Jurkat, Clone E6-1 (cell line): ENCODE measurements around the gene BRAP. TPM values are rescaled to one million over a fixed set of nuclear protein-coding genes. Genes with fewer than 3 reads are reported as not detected.
"Not testable (repeated sequence)": the region's sequence is repeated elsewhere in the genome, so short reads cannot be mapped to it uniquely, and the experiment has no call there.

Source experiments
- DNase-seq: peaks from one replicate; pipeline ENCODE4 v3.0.0-alpha.2; 2011; ENCODE audit warnings: low read depth, low spot score
- H3K4me3 ChIP-seq: 2 replicates; pipeline ENCODE4 v1.5.1; 2011; ENCODE audit warnings: mild to moderate bottlenecking, low read length, control low read depth, moderate library complexity
- polyA plus RNA-seq: library from polyadenylated mRNA; unstranded; fragments of >200 nt; gene quantifications from one replicate; pipeline ENCODE4 v1.2.1, GENCODE V29; 2012; ENCODE audit warnings: missing spikeins; ENCODE audit not compliant: insufficient read length, insufficient read depth

Gene BRAP
- 23.6 TPM for polyA plus RNA-seq

GRCh38 chr12:111685811-111686573 lies at the start of gene BRAP, which contains the start of gene ACAD10:
BRAP (minus strand) TSS chr12:111685956; CDS start chr12:111685792, 164 bp downstream.
ACAD10 (plus strand) TSS chr12:111686053; CDS start chr12:111692710, 6,657 bp downstream.
- peak; percentile 90 for DNase-seq
- peak within 1 kb of the TSS; percentile 98 for H3K4me3 ChIP-seq

DNA sequence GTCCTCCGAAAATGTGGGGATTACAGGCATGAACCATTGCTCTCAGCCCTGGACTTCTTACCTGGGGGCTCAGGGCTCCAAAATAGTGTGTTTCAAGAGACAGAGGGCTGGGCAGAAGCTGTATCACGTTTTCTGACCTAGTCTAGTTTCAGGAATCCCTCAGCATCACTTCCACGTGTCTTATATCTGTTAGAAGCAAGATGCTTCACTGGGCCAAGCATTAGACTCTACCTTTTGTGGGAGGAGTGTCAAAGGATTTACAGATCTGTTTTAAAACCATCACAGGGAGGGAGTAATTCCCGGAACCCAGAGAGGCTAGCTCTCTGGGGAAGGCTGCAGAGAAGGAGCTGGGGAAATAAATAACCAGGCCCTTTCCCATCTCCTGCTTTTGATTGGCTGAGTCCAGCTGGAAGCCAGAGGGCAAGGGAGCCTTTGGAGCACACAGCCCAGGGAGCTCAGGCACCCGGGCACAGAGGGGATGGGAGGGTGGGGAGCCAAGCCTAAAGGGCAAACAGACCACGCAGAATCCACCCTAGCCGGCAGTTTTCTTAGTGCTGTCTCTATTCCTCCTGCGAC lies 47.7 kb upstream of the BRAP start:
- no peak overlapping the region for H3K4me3 ChIP-seq
- DNase-seq, result no peak

DNA sequence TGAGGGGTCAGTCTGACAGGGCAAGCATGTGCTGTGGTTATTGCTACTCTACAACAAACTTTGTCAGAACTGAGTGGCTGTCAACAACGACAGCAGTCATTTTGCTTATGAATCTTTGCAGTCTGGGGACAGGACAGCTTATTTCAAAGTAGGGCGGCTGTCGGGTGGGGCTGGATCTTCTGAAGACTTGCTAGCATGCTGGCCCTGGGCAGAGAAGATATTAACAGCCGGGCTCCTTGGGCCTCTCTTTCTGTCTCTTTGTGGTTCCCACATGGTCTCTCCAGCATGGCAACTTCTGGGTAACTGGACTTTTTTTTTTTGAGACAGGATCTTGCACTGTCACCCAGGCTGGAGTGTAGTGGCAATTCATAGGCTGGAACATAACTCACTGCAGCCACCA lies 47.0 kb upstream of the BRAP start:
- no peak for DNase-seq
- no peak overlapping the region for H3K4me3 ChIP-seq

DNA sequence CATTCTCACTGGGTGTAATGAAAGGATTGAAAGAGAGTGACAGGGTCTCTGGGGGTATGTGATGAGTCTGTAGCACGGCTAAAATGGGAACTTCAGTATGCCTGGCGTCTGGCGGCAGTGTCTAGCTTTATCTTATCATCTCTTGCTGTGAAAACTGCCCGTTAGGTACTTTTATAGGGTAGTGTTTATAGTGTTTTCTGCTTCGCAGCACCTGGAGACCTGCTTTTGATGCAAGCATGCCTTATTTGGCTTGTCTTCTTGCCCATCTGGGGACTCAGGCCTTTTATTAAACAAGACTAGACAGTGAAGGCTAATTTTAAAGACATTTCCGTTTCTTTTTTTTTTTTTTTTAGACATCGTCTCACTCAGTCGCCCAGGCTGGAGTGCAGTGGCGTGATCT lies 44.7 kb upstream of the BRAP start:
- DNase-seq, result no peak

DNA sequence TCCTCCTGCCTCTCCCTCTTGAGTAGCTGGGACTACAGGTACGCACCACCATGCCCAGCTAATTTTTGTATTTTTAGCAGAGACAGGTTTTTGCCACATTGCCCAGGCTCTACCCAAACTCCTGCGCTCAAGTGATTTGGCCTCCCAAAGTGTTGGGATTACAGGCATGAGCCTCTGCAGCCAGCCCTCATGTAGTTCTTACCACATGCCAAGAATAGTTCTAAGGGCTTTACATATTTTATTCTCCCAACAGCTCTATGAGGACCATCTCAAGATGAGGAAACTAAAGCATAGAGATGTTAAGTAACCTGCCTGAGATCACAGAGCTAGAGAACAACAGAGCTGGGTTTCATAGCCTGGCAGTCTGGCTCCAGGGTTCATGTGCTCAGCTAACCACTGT lies 43.0 kb upstream of the BRAP start:
- H3K4me3 ChIP-seq, result no peak overlapping the region
- DNase-seq, result no peak

More for the DNA sequence above, 44.7 kb upstream of the BRAP start:
- H3K4me3 ChIP-seq, result no peak overlapping the region

DNA sequence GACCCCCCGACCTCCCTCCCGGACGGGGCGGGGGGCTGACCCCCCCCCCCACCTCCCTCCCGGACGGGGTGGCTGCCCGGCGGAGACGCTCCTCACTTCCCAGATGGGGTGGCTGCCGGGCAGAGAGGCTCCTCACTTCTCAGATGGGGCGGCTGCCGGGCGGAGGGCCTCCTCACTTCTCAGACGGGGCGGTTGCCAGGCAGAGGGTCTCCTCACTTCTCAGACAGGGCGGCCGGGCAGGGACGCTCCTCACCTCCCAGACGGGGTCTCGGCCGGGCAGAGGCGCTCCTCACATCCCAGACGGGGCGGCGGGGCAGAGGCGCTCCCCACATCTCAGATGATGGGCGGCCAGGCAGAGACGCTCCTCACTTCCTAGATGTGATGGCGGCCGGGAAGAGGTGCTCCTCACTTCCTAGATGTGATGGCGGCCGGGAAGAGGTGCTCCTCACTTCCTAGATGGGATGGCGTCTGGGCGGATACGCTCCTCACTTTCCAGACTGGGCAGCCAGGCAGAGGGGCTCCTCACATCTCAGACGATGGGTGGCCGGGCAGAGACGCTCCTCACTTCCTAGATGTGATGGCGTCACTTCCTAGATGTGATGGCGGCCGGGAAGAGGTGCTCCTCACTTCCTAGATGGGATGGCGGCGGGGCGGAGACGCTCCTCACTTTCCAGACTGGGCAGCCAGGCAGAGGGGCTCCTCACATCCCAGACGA lies 38.0 kb upstream of the BRAP start:
- not testable (repeated sequence) for H3K4me3 ChIP-seq, DNase-seq

DNA sequence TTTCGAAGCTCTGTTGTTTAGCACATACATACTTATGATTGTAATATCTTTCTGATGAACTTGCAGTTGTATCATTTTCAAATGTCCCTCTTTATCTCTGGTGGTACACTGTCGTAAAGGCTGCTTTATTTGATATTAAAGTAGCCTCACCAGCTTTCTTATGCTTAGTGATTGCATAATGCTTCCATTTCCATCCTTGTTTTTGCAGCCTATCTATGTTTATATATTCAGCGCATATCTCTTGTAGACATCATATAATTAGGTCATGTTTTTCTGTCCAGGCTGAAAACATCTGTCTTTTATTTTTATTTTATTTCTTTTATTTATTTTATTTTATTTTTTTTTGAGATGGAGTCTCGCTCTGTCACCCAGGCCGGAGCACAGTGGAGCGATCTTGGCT lies 34.7 kb upstream of the BRAP start:
- H3K4me3 ChIP-seq, result no peak overlapping the region
- no peak for DNase-seq

GRCh38 chr12:111719316-111719715 lies 33.6 kb upstream of the BRAP start:
- DNase-seq, H3K4me3 ChIP-seq: not testable (repeated sequence)

- no peak overlapping the region for H3K4me3 ChIP-seq
- no peak for DNase-seq
Observed at GRCh38 chr12:111715279-111715678, 29.5 kb upstream of the BRAP start.

GRCh38 chr12:111706145-111706544 lies 20.4 kb upstream of the BRAP start:
- no peak for DNase-seq
- H3K4me3 ChIP-seq, result no peak overlapping the region

DNA sequence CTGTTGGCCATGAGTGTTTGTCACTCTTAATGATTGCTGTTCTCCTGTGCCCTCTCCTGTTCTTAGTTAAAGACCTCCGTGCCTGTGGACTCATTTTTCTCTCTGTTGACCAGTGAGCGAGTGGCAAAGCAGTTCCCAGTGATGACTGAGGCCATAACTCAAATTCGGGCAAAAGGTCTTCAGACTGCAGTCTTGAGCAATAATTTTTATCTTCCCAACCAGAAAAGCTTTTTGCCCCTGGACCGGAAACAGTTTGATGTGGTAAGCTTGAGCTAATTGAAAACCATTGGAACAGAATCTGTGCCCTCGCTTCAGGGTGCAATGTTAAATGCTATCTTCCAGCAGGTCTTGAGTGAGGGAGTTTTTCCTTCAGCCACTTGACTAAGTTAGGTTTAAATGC lies 19.9 kb upstream of the BRAP start:
- no peak for DNase-seq
- H3K4me3 ChIP-seq, result no peak overlapping the region

- H3K4me3 ChIP-seq, result no peak overlapping the region
- no peak for DNase-seq
Observed at GRCh38 chr12:111699962-111700361, 14.2 kb upstream of the BRAP start.

- no peak for DNase-seq
- H3K4me3 ChIP-seq, result no peak overlapping the region
Observed at GRCh38 chr12:111693818-111694217, 8.1 kb upstream of the BRAP start.

GRCh38 chr12:111692575-111693210 lies 6.9 kb upstream of the BRAP start:
- DNase-seq, result no peak

DNA sequence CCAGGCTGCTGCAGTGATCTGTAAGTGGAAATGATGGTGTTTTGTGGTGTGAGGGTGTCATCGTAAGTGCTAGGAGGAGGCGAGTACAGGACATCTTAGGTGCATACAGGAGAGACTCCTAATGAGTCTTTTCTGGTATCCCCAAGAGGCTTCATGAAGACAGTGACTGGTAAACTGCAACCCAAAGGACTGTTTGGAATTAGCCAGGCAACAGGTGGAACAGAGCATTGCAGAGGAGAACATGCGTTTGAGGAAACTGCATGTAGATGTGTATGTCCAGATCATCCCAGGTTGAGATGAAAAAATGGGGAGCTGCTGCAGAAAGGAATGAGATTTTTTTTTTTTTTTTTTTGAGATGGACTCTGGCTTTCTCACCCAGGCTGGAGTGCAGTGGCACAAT lies 5.5 kb upstream of the BRAP start:
- H3K4me3 ChIP-seq, result no peak overlapping the region
- DNase-seq, result no peak

More at GRCh38 chr12:111692575-111693210, 6.9 kb upstream of the BRAP start:
- no peak overlapping the region for H3K4me3 ChIP-seq

DNA sequence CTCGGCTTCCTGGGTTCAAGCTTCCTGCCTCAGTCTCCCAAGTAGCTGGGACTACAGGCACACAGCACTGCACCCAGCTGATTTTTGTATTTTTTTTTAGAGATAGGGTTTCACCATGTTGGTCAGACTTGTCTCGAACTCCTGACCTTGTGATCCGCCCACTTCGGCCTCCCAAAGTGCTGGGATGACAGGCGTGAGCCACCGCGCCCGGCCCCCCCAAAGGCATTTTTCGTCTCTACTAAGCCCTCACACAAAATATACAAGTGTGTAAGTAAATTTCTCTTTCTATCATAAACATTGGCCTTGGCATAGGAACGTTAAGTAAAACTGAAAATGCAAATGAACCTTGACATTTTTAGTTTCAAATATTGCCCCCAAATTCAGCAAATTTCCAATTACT lies 2.2 kb upstream of the BRAP start:
- no peak for DNase-seq
- H3K4me3 ChIP-seq, result no peak overlapping the region

- DNase-seq, result peak; percentile 33
- peak overlapping the region; percentile 98; the same call in 1 of the 2 replicates for H3K4me3 ChIP-seq
Observed at GRCh38 chr12:111687255-111687654, 1.5 kb upstream of the BRAP start.

GRCh38 chr12:111686574-111687105 lies 884 bp upstream of the BRAP start:
- no peak for DNase-seq
- peak overlapping the region; percentile 98 for H3K4me3 ChIP-seq

DNA sequence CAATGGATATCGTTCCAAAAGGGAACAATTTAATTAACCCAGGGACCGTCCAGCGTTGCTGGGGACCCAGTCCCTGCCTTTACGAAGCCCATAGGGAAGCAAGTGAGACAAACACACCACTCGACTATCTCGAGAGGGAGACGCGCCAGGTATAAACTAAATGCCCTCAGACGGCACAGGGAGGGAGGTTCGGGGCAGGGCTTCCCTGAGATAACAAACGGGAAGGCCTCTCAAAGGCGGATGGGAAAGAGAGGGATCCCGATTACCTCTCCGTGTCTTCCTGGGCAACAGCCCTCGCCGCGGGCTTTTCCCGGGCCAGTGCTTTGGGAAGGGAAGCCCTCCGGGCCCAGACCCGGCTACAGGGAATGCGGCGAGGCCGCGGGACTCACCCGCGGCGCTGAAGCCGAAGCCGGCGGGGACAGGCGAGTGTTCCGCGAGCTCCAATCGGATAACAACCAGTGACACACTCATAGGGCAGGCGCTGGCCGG lies 390 bp downstream of the BRAP start:
- H3K4me3 ChIP-seq, result peak overlapping the region; percentile 98
- no peak for DNase-seq
